LNCaP clone FGC (cell line): ENCODE data around the gene KRTAP4-7.
"Not testable (repeated sequence)": the region's sequence is repeated elsewhere in the genome, so short reads cannot be mapped to it uniquely, and the experiment has no call there.

ENCODE experiments used
- DNase-seq: peaks from one replicate; pipeline ENCODE4 v3.0.0-alpha.2; 2011; ENCODE audit warnings: low read depth
- H3K4me3 ChIP-seq: 2 replicates; pipeline ENCODE4 v1.5.1; 2011; ENCODE audit warnings: mild to moderate bottlenecking, low read depth, low read length, control low read depth
- CTCF ChIP-seq: IDR thresholded peaks from 2 replicates; pipeline ENCODE4 v1.5.1; 2012; ENCODE audit warnings: mild to moderate bottlenecking; ENCODE audit not compliant: control insufficient read depth, insufficient read depth; ENCODE audit errors: extremely low read depth

Gene KRTAP4-7

GRCh38 chr17:41052566-41052965 lies 31.4 kb upstream of the KRTAP4-7 start:
- TF ChIP-seq CTCF: no peak
- DNase-seq: no peak
- no peak overlapping the region for H3K4me3 ChIP-seq

- no peak for TF ChIP-seq CTCF
- DNase-seq: no peak
- no peak overlapping the region for H3K4me3 ChIP-seq
These were observed 29.9 kb upstream of the KRTAP4-7 start for GRCh38 chr17:41054025-41054424.

GRCh38 chr17:41054556-41054955 lies 29.4 kb upstream of the KRTAP4-7 start:
- not testable (repeated sequence) for DNase-seq, H3K4me3 ChIP-seq

GRCh38 chr17:41055130-41055529 lies 28.8 kb upstream of the KRTAP4-7 start, which contains the start of gene KRTAP2-2:
KRTAP2-2 (minus strand) TSS chr17:41055230; CDS start chr17:41055211, 19 bp downstream.
- not testable (repeated sequence) for DNase-seq, H3K4me3 ChIP-seq

GRCh38 chr17:41057547-41057946 lies 26.4 kb upstream of the KRTAP4-7 start:
- H3K4me3 ChIP-seq: no peak overlapping the region
- no peak for TF ChIP-seq CTCF
- DNase-seq: no peak

- H3K4me3 ChIP-seq: no peak overlapping the region
- TF ChIP-seq CTCF: no peak
- DNase-seq: no peak
These were observed 25.2 kb upstream of the KRTAP4-7 start for GRCh38 chr17:41058741-41059140.

- DNase-seq, H3K4me3 ChIP-seq: not testable (repeated sequence)
These were observed 24.5 kb upstream of the KRTAP4-7 start for GRCh38 chr17:41059276-41060051.

- no peak for TF ChIP-seq CTCF
- no peak for DNase-seq
- H3K4me3 ChIP-seq: no peak within 1 kb of the TSS
These were observed 23.8 kb upstream of the KRTAP4-7 start, which contains the start of gene KRTAP2-3 for GRCh38 chr17:41060052-41060604. KRTAP2-3 (minus strand) TSS chr17:41060114; CDS start chr17:41060050, 64 bp downstream.
